H9 (cell line): Measurements from ENCODE around the gene CEP41. TPM values are rescaled to one million over a fixed set of nuclear protein-coding genes. Genes with fewer than 3 reads are reported as not detected.
"Not testable (repeated sequence)": the region's sequence is repeated elsewhere in the genome, so short reads cannot be mapped to it uniquely, and the experiment has no call there.

Source experiments
- DNase-seq: peaks from one replicate; pipeline ENCODE4 v3.0.0-alpha.2; 2017
- H2AFZ ChIP-seq: one replicate; pipeline ENCODE4 v1.6.1; 2013; ENCODE audit warnings: mild to moderate bottlenecking, low read length, control low read depth, moderate library complexity
- H2AK5ac ChIP-seq: 2 replicates; pipeline ENCODE4 v1.6.1; 2013; ENCODE audit warnings: low read length, control low read depth, mixed read lengths; ENCODE audit not compliant: insufficient read length
- H2BK120ac ChIP-seq: one replicate; pipeline ENCODE4 v1.6.1; 2013; ENCODE audit warnings: low read depth, mild to moderate bottlenecking, low read length, control low read depth, inconsistent platforms; ENCODE audit not compliant: poor library complexity, severe bottlenecking
- H2BK12ac ChIP-seq: 2 replicates; pipeline ENCODE4 v1.6.1; 2013; ENCODE audit warnings: low read length, control low read depth, mixed read lengths, low read depth; ENCODE audit not compliant: insufficient read length
- H2BK15ac ChIP-seq: 2 replicates; pipeline ENCODE4 v1.6.1; 2013; ENCODE audit warnings: low read depth, low read length, control low read depth
- H2BK20ac ChIP-seq: one replicate; pipeline ENCODE4 v1.6.1; 2013; ENCODE audit warnings: low read depth, mild to moderate bottlenecking, low read length, control low read depth, inconsistent platforms; ENCODE audit not compliant: poor library complexity, severe bottlenecking
- H2BK5ac ChIP-seq: 2 replicates; pipeline ENCODE4 v1.6.1; 2013; ENCODE audit warnings: low read length, control low read depth, mixed read lengths; ENCODE audit not compliant: insufficient read length
- H3K14ac ChIP-seq: 2 replicates; pipeline ENCODE4 v1.6.1; 2013; ENCODE audit warnings: low read length, control low read depth; ENCODE audit not compliant: insufficient read depth
- H3K18ac ChIP-seq: 2 replicates; pipeline ENCODE4 v1.6.1; 2013; ENCODE audit warnings: low read depth, mild to moderate bottlenecking, mixed read lengths, low read length, control low read depth; ENCODE audit not compliant: insufficient read length
- H3K23ac ChIP-seq: 2 replicates; pipeline ENCODE4 v1.6.1; 2013; ENCODE audit warnings: low read length, control low read depth, mixed read lengths, low read depth; ENCODE audit not compliant: insufficient read length
- H3K23me2 ChIP-seq: 2 replicates; pipeline ENCODE4 v1.6.1; 2013; ENCODE audit warnings: low read depth, mild to moderate bottlenecking, mixed read lengths, low read length, control low read depth; ENCODE audit not compliant: insufficient read length, poor library complexity, severe bottlenecking
- H3K27ac ChIP-seq: 2 replicates; pipeline ENCODE4 v1.5.1; 2013; ENCODE audit warnings: low read length, control low read depth, mixed read lengths, low read depth; ENCODE audit not compliant: insufficient read length
- H3K27me3 ChIP-seq: 2 replicates; pipeline ENCODE4 v1.6.1; 2013; ENCODE audit warnings: low read length, control low read depth, inconsistent platforms; ENCODE audit not compliant: insufficient read depth
- H3K4ac ChIP-seq: 2 replicates; pipeline ENCODE4 v1.6.1; 2013; ENCODE audit warnings: low read depth, mild to moderate bottlenecking, control low read depth, inconsistent platforms, low read length, moderate library complexity
- H3K4me1 ChIP-seq: 2 replicates; pipeline ENCODE4 v1.6.1; 2013; ENCODE audit warnings: low read length, control low read depth, inconsistent platforms; ENCODE audit not compliant: insufficient read depth
- H3K4me2 ChIP-seq: 2 replicates; pipeline ENCODE4 v1.6.1; 2013; ENCODE audit warnings: low read length, control low read depth, mixed read lengths; ENCODE audit not compliant: insufficient read length, insufficient read depth
- H3K56ac ChIP-seq: 2 replicates; pipeline ENCODE4 v1.6.1; 2013; ENCODE audit warnings: low read depth, mild to moderate bottlenecking, mixed read lengths, low read length, control low read depth; ENCODE audit not compliant: insufficient read length
- H3K79me1 ChIP-seq: 2 replicates; pipeline ENCODE4 v1.6.1; 2013; ENCODE audit warnings: low read depth, mild to moderate bottlenecking, moderate library complexity, low read length, control low read depth, inconsistent platforms; ENCODE audit not compliant: insufficient read depth, poor library complexity, severe bottlenecking
- H3K79me2 ChIP-seq: 2 replicates; pipeline ENCODE4 v1.6.1; 2013; ENCODE audit warnings: low read length, control low read depth, inconsistent platforms; ENCODE audit not compliant: insufficient read depth
- H3K9ac ChIP-seq: 2 replicates; pipeline ENCODE4 v1.6.1; 2013; ENCODE audit warnings: low read length, control low read depth, mixed read lengths; ENCODE audit not compliant: insufficient read length; ENCODE audit errors: extremely low read depth
- H3K9me3 ChIP-seq: one replicate; pipeline ENCODE4 v1.6.1; 2013; ENCODE audit warnings: low read depth, low read length, inconsistent platforms; ENCODE audit not compliant: control insufficient read depth
- H3T11ph ChIP-seq: one replicate; pipeline ENCODE4 v1.6.1; 2013; ENCODE audit warnings: mild to moderate bottlenecking, low read length, control low read depth, inconsistent platforms
- H4K20me1 ChIP-seq: one replicate; pipeline ENCODE4 v1.6.1; 2013; ENCODE audit not compliant: control insufficient read depth, insufficient read length, insufficient read depth
- H4K5ac ChIP-seq: 2 replicates; pipeline ENCODE4 v1.6.1; 2013; ENCODE audit warnings: low read depth, mild to moderate bottlenecking, mixed read lengths, low read length, control low read depth; ENCODE audit not compliant: insufficient read length
- H4K8ac ChIP-seq: replicated peaks from 2 replicates; pipeline ENCODE4 v1.6.1; 2013; ENCODE audit warnings: low read length, control low read depth, mixed read lengths, low read depth; ENCODE audit not compliant: insufficient read length
- H4K91ac ChIP-seq: 2 replicates; pipeline ENCODE4 v1.6.1; 2013; ENCODE audit warnings: low read depth, mild to moderate bottlenecking, moderate library complexity, mixed read lengths, low read length, control low read depth; ENCODE audit not compliant: insufficient read length
- H3K27ac Mint-ChIP-seq, 3 experiments: 2 replicates in 2 of 3; 3 replicates in 1 of 3; pipeline ENCODE4 v1.8.0; 2020 to 2021; ENCODE audit warnings: mixed read lengths in 3 of 3, mild to moderate bottlenecking in 1 of 3, moderate library complexity in 1 of 3
- H3K27me3 Mint-ChIP-seq: 2 replicates; pipeline ENCODE4 v1.8.0; 2021; ENCODE audit warnings: low read depth, mild to moderate bottlenecking, moderate library complexity, mixed read lengths
- H3K36me3 Mint-ChIP-seq, 3 experiments: 2 replicates in 2 of 3; 3 replicates in 1 of 3; pipeline ENCODE4 v1.8.0; 2020 to 2021; ENCODE audit warnings: low read depth in 3 of 3, mixed read lengths in 3 of 3; ENCODE audit not compliant: insufficient read depth in 1 of 3
- H3K4me1 Mint-ChIP-seq, 2 experiments: 2 replicates each; pipeline ENCODE4 v1.8.0; 2020; ENCODE audit warnings: mixed read lengths in 2 of 2
- H3K4me3 Mint-ChIP-seq, 2 experiments: 2 replicates in 1 of 2; 3 replicates in 1 of 2; pipeline ENCODE4 v1.8.0; 2020 to 2021; ENCODE audit warnings: mild to moderate bottlenecking in 2 of 2, mixed read lengths in 2 of 2, moderate library complexity in 1 of 2
- H3K9me3 Mint-ChIP-seq, 2 experiments: 2 replicates in 1 of 2; 3 replicates in 1 of 2; pipeline ENCODE4 v1.8.0; 2020; ENCODE audit warnings: mild to moderate bottlenecking in 2 of 2, mixed read lengths in 2 of 2, moderate library complexity in 1 of 2
- CTCF ChIP-seq: fragments of 200-600 bp; sonication (generic); conservative IDR thresholded peaks from 3 replicates; pipeline ENCODE4 v1.8.0; 2021; ENCODE audit warnings: antibody characterized with exemption, mild to moderate bottlenecking
- WGBS: extraction: QIAGEN DNeasy Blood & Tissue Kit; methylation state at CpG from one replicate; pipeline ENCODE4 v1.1.7; 2013; ENCODE audit warnings: missing lambda C conversion rate, low lambda C conversion rate, mixed read lengths; ENCODE audit not compliant: insufficient read length; ENCODE audit errors: extremely low coverage; 5-methylcytosine and 5-hydroxymethylcytosine counted together
- total RNA-seq: library from RNA; stranded (reverse); gene quantifications from 2 replicates; pipeline ENCODE4 v1.2.1, GENCODE V29; 2021

Gene CEP41
- total RNA-seq, 1 experiment from 2014 or later = 9.7 TPM

- Histone ChIP-seq H3K79me2 (no peaks in the 10 kb centered on the region), H3K4ac (no peak overlapping the region), H3K79me1 (no peaks in the 10 kb centered on the region), H4K20me1 (no peaks in the 10 kb centered on the region), H2BK120ac (no peak overlapping the region), H4K5ac (no peak overlapping the region), H3K4me1 (no peaks in the 10 kb centered on the region), H3K23me2 (no peaks in the 10 kb centered on the region), H3K4me2 (no peak overlapping the region), H3K23ac (no peak overlapping the region), H2AFZ (no peak overlapping the region), H3K9ac (no peak overlapping the region), H3K56ac (no peak overlapping the region), H3K9me3 (no peaks in the 10 kb centered on the region), H4K8ac (no peak overlapping the region), H3K27me3 (no peaks in the 10 kb centered on the region), H2BK20ac (no peak overlapping the region), H2BK12ac (no peak overlapping the region), H3K14ac (no peak overlapping the region), H4K91ac (no peak overlapping the region), H2BK15ac (no peak overlapping the region), H2BK5ac (no peak overlapping the region), H3T11ph (no peak overlapping the region), H3K18ac (no peak overlapping the region), H3K27ac (no peak overlapping the region), H2AK5ac (no peak overlapping the region)
- DNase-seq = no peak
- H3K9me3 Mint-ChIP-seq = peaks cover 19 to 26% of the 10 kb centered on the region in 2 experiments
- peaks cover 14 to 23% (median 21%) of the 10 kb centered on the region in 3 experiments for H3K36me3 Mint-ChIP-seq
- TF ChIP-seq CTCF = no peak
- H3K4me3 Mint-ChIP-seq = no peak overlapping the region
- WGBS = no CpG with 5 or more reads among the region's 6 CpGs
- H3K27ac Mint-ChIP-seq = no peak overlapping the region
- peaks cover 6% of the 10 kb centered on the region for H3K27me3 Mint-ChIP-seq
- peaks cover 13 to 29% of the 10 kb centered on the region in 2 experiments for H3K4me1 Mint-ChIP-seq
These were observed 63.6 kb downstream of the CEP41 start for GRCh38 chr7:130377178-130377577.

- H3K4me1 Mint-ChIP-seq = peaks cover 13 to 29% of the 10 kb centered on the region in 2 experiments
- not testable (repeated sequence) for H3K79me2 ChIP-seq, H3K9ac ChIP-seq, H3K79me1 ChIP-seq, DNase-seq, H3K27me3 ChIP-seq, H3K23me2 ChIP-seq, H4K5ac ChIP-seq, H2BK120ac ChIP-seq, H4K91ac ChIP-seq, H2BK20ac ChIP-seq, H2AK5ac ChIP-seq, H2BK15ac ChIP-seq, H2AFZ ChIP-seq, H4K20me1 ChIP-seq, H3K14ac ChIP-seq, H4K8ac ChIP-seq, H3K18ac ChIP-seq, H3K4ac ChIP-seq, H3K27ac Mint-ChIP-seq, H3K4me3 Mint-ChIP-seq, H3K4me1 ChIP-seq, H3T11ph ChIP-seq, H3K9me3 ChIP-seq, H3K56ac ChIP-seq, H3K23ac ChIP-seq, H3K27me3 Mint-ChIP-seq, H3K27ac ChIP-seq, H2BK12ac ChIP-seq, H2BK5ac ChIP-seq, H3K4me2 ChIP-seq
- peaks cover 22 to 29% of the 10 kb centered on the region in 2 experiments for H3K9me3 Mint-ChIP-seq
- no CpG with 5 or more reads among the region's 1 CpG for WGBS
- peaks cover 14 to 23% (median 21%) of the 10 kb centered on the region in 3 experiments for H3K36me3 Mint-ChIP-seq
These were observed 64.4 kb downstream of the CEP41 start for GRCh38 chr7:130376461-130376860.
